ENCODE measurements around the gene GRIA1.

DNA sequence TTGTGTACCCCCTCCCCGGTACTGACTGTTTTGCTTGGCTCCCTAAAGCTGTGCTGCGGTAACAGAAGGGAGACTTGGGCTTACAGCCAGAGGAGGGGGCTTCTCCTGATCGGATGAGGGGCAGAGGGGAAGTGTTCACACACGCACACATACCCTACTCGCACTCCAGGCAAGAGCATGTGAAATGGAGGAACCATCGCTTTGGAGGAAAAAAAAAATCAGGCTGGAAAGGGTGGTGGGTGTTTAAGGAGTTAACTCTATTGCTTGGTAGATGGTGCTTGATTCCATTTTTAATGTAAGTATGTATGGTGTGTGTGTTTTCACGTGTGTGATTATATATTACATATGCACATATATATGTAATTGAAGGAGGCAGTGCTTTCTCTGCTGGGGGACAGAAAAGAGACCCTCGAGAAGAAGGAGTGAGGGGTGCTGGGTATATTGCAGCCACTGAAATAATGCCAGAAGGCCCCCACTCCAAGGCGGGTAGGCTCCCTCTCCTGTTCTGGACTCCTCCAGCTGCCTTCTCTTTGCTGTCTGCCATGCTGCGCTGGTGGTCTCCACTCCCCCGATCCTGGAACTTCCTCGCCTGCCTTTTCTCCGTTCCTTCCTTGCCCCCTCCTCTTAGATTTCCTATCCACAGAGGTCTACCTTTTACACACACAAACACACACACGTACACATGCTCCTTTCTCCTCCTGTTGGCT, 721 bp downstream of the GRIA1 start:
- TF ChIP-seq SP1 (IDR thresholded peaks at IDR 0.05) (no peak), NFRKB (IDR thresholded peaks at IDR 0.05) (no peak), BHLHE40 (IDR thresholded peaks at IDR 0.05; ENCODE audit: borderline replicate concordance) (no peak), FOXK2 (IDR thresholded peaks at IDR 0.05) (no peak), SUZ12 (IDR thresholded peaks at IDR 0.05) (no peak), ELF4 (IDR thresholded peaks at IDR 0.05) (no peak), CTBP1 (IDR thresholded peaks at IDR 0.05; ENCODE audit: borderline replicate concordance) (no peak)

Measured in HEK293T (cell line).